Measurements from ENCODE around the gene PABPN1L.
A peak's percentile ranks its signal among the peaks of the same experiment; 100 is the strongest.

PABPN1L gene

GRCh38 chr16:88833086-88833485 is 33.4 kb downstream of the PABPN1L start:
- Histone ChIP-seq H3K4me2 (ENCODE audit: low read length) (peak overlapping the region; percentile 34), H3K27ac (ENCODE audit: low read depth, low read length) (no peak overlapping the region), H3K79me2 (ENCODE audit: control insufficient read depth, low read length) (no peaks in the 10 kb centered on the region), H3K9me2 (replicated peaks; ENCODE audit: control insufficient read depth, low read length) (no peaks in the 10 kb centered on the region), H3F3A (ENCODE audit: control insufficient read depth, insufficient read depth) (no peaks in the 10 kb centered on the region), H3K9me3 (ENCODE audit: control insufficient read depth, insufficient read depth, low read length) (no peaks in the 10 kb centered on the region), H4K20me1 (ENCODE audit: control insufficient read depth, insufficient read depth, low read depth, low read length) (no peaks in the 10 kb centered on the region), H3K27me3 (ENCODE audit: control insufficient read depth, low read length) (no peaks in the 10 kb centered on the region), H3K36me3 (ENCODE audit: control insufficient read depth, low read length) (no peaks in the 10 kb centered on the region), H3K4me1 (ENCODE audit: control insufficient read depth, low read length) (peaks cover 12% of the 10 kb centered on the region), H3K4me3 (ENCODE audit: low read length) (no peak overlapping the region)
- no peak for TF ChIP-seq CTCF (IDR thresholded peaks at IDR 0.05; ENCODE audit: low read depth, low read length, poor library complexity, severe bottlenecking)
- no peak for TF ChIP-seq EZH2phosphoT487 (IDR thresholded peaks at IDR 0.05; ENCODE audit: borderline replicate concordance, low read length)

GRCh38 chr16:88831838-88832237 is 34.6 kb downstream of the PABPN1L start:
- H3K4me3 ChIP-seq (ENCODE audit: low read length), result no peak overlapping the region
- TF ChIP-seq EZH2phosphoT487 (IDR thresholded peaks at IDR 0.05; ENCODE audit: borderline replicate concordance, low read length) (no peak), CTCF (IDR thresholded peaks at IDR 0.05; ENCODE audit: low read depth, low read length, poor library complexity, severe bottlenecking) (no peak)

GRCh38 chr16:88830783-88831182 is 35.7 kb downstream of the PABPN1L start:
- no peak overlapping the region for H3K4me2 ChIP-seq (ENCODE audit: low read length)
- no peaks in the 10 kb centered on the region for H3K27me3 ChIP-seq (ENCODE audit: control insufficient read depth, low read length)
- no peaks in the 10 kb centered on the region for H3K36me3 ChIP-seq (ENCODE audit: control insufficient read depth, low read length)

More at GRCh38 chr16:88831838-88832237, 34.6 kb downstream of the PABPN1L start:
- no peak overlapping the region for H3K4me2 ChIP-seq (ENCODE audit: low read length)
- no peak overlapping the region for H3K27ac ChIP-seq (ENCODE audit: low read depth, low read length)
- H3K79me2 ChIP-seq (ENCODE audit: control insufficient read depth, low read length), result no peaks in the 10 kb centered on the region
- H3F3A ChIP-seq (ENCODE audit: control insufficient read depth, insufficient read depth), result no peaks in the 10 kb centered on the region
- H3K9me3 ChIP-seq (ENCODE audit: control insufficient read depth, insufficient read depth, low read length), result no peaks in the 10 kb centered on the region
- no peaks in the 10 kb centered on the region for H3K27me3 ChIP-seq (ENCODE audit: control insufficient read depth, low read length)
- H4K20me1 ChIP-seq (ENCODE audit: control insufficient read depth, insufficient read depth, low read depth, low read length), result no peaks in the 10 kb centered on the region
- H3K4me1 ChIP-seq (ENCODE audit: control insufficient read depth, low read length), result peaks cover 12% of the 10 kb centered on the region
- no peaks in the 10 kb centered on the region for H3K36me3 ChIP-seq (ENCODE audit: control insufficient read depth, low read length)
- H3K9me2 ChIP-seq (replicated peaks; ENCODE audit: control insufficient read depth, low read length), result no peaks in the 10 kb centered on the region

More at GRCh38 chr16:88830783-88831182, 35.7 kb downstream of the PABPN1L start:
- no peak overlapping the region for H3K4me3 ChIP-seq (ENCODE audit: low read length)
- no peaks in the 10 kb centered on the region for H3K9me3 ChIP-seq (ENCODE audit: control insufficient read depth, insufficient read depth, low read length)
- no peak overlapping the region for H3K27ac ChIP-seq (ENCODE audit: low read depth, low read length)
- TF ChIP-seq EZH2phosphoT487 (IDR thresholded peaks at IDR 0.05; ENCODE audit: borderline replicate concordance, low read length) (no peak), CTCF (IDR thresholded peaks at IDR 0.05; ENCODE audit: low read depth, low read length, poor library complexity, severe bottlenecking) (no peak)
- peaks cover 12% of the 10 kb centered on the region for H3K4me1 ChIP-seq (ENCODE audit: control insufficient read depth, low read length)
- H3F3A ChIP-seq (ENCODE audit: control insufficient read depth, insufficient read depth), result no peaks in the 10 kb centered on the region
- no peaks in the 10 kb centered on the region for H4K20me1 ChIP-seq (ENCODE audit: control insufficient read depth, insufficient read depth, low read depth, low read length)
- H3K9me2 ChIP-seq (replicated peaks; ENCODE audit: control insufficient read depth, low read length), result no peaks in the 10 kb centered on the region
- H3K79me2 ChIP-seq (ENCODE audit: control insufficient read depth, low read length), result no peaks in the 10 kb centered on the region

Measured in DOHH2 (cell line).